ENCODE data around the gene OLFM3.

Gene OLFM3

GRCh38 chr1:101945884-101946283 lies 50.8 kb downstream of the OLFM3 start:
- DNase-seq (ENCODE audit: low read depth in 4 of 4, low spot score in 1 of 4): no peak

DNA sequence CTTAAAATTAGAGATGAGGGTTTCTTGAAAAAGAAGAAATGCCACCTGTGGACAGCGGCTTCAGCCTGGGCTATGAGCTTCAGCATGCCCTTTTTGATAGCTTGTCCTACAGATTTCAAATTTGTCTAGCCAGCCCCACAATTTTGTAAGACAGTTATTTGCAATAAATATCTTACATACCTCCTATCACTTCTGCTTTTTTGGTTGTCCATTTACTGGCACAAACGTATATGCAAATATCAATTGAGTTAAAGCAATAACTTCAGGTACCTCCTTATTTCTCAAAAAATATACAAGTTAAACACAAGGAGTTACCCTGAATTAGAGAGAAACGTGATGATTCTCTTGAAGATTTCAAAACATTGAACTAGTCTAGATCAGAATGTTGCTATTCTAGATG lies 53.5 kb downstream of the OLFM3 start:
- no peak for DNase-seq (ENCODE audit: low read depth in 4 of 4, low spot score in 1 of 4)

DNA sequence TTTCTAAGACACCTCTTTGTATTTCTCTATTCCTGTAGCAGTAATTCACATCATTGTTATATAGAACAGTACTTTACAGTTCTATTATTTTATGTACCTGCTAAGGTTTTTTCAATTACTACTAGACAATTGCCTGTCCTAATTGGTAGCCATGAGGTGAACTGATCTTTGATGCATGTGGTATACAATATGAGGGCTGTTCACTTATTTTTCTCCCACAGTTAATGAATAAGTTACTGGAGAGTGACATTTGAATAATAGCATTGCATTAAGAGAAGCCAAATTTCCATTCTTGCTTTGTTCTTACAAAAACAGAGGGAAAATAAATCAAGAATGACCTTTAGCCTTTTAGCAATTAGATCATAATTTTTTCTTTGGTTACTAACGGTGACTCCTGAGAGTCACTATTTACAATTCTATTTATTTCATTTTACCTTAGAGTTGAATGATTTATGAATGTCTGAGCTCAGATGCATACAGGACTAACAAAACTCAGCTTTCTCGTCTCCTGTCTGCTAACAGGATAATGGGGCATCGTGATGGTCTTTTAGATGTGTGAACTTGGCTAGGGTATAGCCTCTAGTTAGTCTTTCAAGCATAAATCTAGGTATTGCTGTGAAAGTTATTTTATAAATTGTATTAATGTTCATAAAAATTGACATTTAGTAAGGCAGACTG lies 54.1 kb downstream of the OLFM3 start:
- DNase-seq (ENCODE audit: low read depth in 4 of 4, low spot score in 1 of 4): no peak

DNA sequence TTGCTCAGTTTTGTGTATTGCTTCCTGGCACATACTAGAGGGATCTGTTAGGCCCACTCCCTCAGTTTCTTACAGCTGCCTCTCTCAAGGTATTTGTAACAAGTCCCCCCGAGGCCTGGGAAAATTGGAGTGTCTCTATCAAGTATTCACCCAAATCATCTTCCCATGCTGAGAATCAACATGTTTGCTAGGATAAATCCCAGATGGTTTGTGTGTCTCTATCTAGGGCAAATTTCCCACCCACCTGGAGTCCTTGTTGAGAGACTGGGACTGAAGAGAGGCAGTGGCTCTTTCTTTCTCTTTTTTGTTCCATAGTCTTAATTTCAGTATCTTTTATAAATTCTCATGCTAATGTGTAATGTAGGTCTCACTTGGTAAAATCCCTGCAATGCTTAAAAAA lies 58.0 kb downstream of the OLFM3 start:
- no peak for DNase-seq (ENCODE audit: low read depth in 4 of 4, low spot score in 1 of 4)

GRCh38 chr1:101929343-101929742 lies 67.4 kb downstream of the OLFM3 start:
- no peak for DNase-seq (ENCODE audit: low read depth in 4 of 4, low spot score in 1 of 4)

DNA sequence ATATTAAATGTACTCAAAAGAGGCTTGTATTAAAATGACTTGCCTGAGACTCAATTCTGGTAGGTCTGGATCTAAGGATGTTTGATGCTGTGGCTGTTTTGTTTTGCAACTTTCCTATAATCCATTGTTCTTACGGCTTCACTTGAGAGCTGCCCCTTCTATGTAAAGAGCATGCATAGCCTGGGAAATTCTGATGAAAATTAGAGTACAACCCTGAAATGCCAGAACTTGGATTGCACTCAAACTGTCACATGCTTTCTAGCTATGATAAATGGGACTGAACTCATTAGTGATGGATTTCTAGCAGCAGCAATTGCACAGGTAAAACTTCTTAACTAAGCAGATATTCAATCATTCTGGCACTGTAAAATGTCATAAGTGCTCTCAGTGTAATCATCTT lies 67.9 kb downstream of the OLFM3 start:
- no peak for DNase-seq (ENCODE audit: low read depth in 4 of 4, low spot score in 1 of 4)

GRCh38 chr1:101924700-101925099 lies 72.0 kb downstream of the OLFM3 start:
- no peak for DNase-seq (ENCODE audit: low read depth in 4 of 4, low spot score in 1 of 4)

DNA sequence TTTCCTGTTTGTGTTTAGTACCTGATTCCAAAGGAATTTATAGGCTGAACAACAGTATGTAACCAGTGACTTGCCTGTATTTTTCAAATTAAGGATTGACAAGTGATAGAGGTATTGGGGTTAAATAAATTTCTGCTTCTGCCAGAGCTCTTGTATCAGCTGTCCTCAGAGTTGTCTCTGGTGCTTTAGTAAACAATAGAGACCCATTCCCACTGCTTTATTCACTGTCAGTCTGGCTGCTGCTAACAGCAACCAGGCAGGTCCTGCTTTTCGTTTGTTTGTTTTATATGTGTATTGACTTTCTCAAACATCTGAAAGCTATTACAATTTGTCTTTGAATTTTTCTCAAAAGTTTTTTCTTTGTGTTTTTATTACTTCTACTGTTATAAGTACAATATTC lies 76.1 kb downstream of the OLFM3 start:
- DNase-seq (ENCODE audit: low read depth in 4 of 4, low spot score in 1 of 4): no peak

- no peak for DNase-seq (ENCODE audit: low read depth in 4 of 4, low spot score in 1 of 4)
These were observed 78.4 kb downstream of the OLFM3 start for GRCh38 chr1:101918277-101918676.

- DNase-seq (ENCODE audit: low read depth in 4 of 4, low spot score in 1 of 4): no peak
These were observed 81.1 kb downstream of the OLFM3 start for GRCh38 chr1:101915597-101915996.

- no peak for DNase-seq (ENCODE audit: low read depth in 4 of 4, low spot score in 1 of 4)
These were observed 82.1 kb downstream of the OLFM3 start for GRCh38 chr1:101914473-101915242.

DNA sequence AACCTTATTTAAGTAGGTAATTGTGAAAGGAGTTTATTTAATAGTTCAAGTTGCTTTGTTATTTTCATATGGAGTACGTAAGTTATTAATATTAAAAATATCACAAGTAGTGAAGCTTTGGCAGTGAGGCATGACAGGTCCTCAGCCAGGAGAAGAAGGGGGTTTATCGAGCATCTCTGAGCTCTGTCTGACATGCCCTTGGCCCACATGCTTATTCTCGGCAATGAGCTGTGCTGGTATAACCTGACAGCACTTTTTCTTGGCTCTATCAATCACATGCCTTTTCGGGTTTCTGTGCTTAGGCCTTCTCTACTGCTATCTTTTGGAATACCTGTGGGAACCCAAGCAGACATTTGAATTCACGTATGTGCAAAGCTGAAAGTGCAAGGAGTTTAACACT lies 84.8 kb downstream of the OLFM3 start:
- DNase-seq (ENCODE audit: low read depth in 4 of 4, low spot score in 1 of 4): no peak

DNA sequence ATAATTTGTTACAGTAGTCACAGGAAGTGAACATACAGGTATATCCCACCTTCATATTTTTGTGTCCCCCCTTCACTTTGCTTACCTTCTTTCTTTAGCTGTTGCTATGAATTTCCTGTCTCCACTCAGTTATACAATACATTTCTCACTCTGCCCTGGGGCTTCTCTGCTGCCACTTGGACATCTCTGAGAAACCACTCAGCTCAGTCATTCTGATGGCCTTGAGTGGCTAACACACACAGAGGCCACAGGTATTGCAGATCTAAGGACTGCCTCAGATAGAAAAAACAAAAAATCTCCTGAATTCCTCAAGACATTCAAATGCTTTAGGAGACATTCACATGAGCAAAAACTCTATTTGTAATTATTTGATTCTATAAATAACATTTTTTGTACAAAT lies 87.7 kb downstream of the OLFM3 start:
- DNase-seq (ENCODE audit: low read depth in 4 of 4, low spot score in 1 of 4): no peak

- DNase-seq (ENCODE audit: low read depth in 4 of 4, low spot score in 1 of 4): no peak
These were observed 89.5 kb downstream of the OLFM3 start for GRCh38 chr1:101907264-101907663.

DNA sequence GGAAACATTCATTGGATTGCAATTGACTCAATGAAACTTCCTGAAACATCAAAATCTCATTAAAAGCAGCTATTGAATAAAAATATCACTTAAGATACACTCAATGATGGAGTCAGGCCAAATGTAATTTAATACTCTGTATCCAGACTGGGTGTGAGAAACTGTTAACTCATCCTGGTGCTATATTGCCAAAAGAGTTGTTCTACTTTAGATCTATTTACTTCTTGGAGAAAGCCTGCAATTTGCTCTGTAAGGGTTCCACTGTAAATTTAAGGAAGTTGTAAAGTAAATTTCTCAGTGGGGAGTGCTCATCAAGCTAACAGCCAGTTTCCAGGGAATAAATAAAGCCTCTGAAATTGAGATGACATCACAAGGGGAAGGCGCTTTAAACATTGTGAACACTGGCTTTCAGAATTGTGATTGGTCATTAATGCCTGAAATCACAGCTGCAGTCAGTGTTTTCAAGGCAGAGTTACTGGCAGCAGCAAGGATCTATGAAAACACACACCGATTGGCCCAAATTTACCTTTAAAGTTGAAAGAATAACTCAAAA lies 91.4 kb downstream of the OLFM3 start:
- no peak for DNase-seq (ENCODE audit: low read depth in 4 of 4, low spot score in 1 of 4)

DNA sequence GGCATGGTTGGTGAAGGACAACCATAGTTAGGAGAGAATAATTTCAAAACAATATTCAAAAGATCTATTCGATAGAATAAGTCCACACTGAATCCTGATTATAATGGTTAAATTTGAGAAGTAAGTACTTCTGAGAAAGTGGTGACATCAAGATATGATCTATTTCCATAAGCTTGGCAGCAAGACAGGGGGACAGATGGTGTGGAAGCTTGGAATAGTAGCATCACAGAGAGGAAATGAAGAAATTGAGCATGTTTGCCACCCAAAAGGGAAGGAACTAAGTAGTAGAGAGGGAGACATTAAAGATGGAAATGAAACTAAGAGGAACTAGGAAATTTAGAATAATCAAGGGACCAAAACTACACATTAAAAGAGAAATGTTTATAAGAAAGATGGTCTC lies 94.5 kb downstream of the OLFM3 start:
- no peak for DNase-seq (ENCODE audit: low read depth in 4 of 4, low spot score in 1 of 4)

GRCh38 chr1:101898137-101898536 lies 98.6 kb downstream of the OLFM3 start:
- DNase-seq (ENCODE audit: low read depth in 4 of 4, low spot score in 1 of 4): no peak

- no peak for DNase-seq (ENCODE audit: low read depth in 4 of 4, low spot score in 1 of 4)
These were observed 112.1 kb downstream of the OLFM3 start for GRCh38 chr1:101884621-101885020.

- no peak for DNase-seq (ENCODE audit: low read depth in 4 of 4, low spot score in 1 of 4)
These were observed 120.8 kb downstream of the OLFM3 start for GRCh38 chr1:101875891-101876290.

GRCh38 chr1:101873672-101874071 lies 123.1 kb downstream of the OLFM3 start:
- DNase-seq (ENCODE audit: low read depth in 4 of 4, low spot score in 1 of 4): no peak

GRCh38 chr1:101859941-101860340 lies 136.8 kb downstream of the OLFM3 start:
- DNase-seq (ENCODE audit: low read depth in 4 of 4, low spot score in 1 of 4): no peak

DNA sequence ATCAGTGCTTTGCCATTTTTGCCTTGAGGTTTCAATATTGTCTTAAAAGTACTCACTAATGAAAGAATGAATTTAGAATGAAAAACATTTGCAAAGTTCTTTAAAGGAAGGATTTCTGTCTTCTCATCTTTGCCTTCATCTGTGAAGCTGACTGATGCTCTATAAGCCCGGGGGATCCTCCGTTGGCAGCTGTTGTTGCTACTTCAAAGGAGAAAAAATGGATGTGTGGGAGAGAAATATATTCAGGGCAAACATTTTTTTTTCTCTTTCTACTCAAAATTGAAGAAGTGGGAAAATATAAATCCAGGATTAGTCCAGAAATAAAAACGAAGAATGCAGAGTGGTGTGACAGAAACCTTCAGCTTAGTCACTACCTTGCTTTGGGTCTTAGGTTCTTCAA lies 142.5 kb downstream of the OLFM3 start:
- no peak for DNase-seq (ENCODE audit: low read depth in 4 of 4, low spot score in 1 of 4)

DNA sequence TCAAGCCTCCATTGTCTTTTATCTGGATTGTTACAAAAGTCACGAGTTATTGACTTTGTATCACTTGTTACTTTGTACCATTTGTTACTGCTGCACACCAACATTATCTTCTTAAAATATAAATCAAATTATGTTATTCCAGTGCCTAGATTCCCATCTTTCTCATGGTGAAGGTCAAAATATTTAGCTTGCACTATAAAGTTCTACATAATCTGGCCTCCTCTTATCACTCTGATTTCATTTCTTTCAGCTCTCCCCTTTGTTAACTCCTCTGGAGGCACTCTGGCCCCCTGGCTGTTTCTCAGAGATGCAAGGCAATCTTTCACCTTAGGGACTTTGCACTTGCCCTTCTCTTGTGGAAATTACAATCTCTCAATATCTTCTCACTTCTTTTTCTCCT lies 143.8 kb downstream of the OLFM3 start:
- no peak for DNase-seq (ENCODE audit: low read depth in 4 of 4, low spot score in 1 of 4)

Measured in stimulated activated CD4-positive, alpha-beta T cell treated with anti-CD3 and anti-CD28 coated beads, Interleukin-1b, Interleukin-23, amount 100 ng/mL, for 24 hours (primary cell).